ENCODE data around the gene CCDC33.

Gene CCDC33

DNA sequence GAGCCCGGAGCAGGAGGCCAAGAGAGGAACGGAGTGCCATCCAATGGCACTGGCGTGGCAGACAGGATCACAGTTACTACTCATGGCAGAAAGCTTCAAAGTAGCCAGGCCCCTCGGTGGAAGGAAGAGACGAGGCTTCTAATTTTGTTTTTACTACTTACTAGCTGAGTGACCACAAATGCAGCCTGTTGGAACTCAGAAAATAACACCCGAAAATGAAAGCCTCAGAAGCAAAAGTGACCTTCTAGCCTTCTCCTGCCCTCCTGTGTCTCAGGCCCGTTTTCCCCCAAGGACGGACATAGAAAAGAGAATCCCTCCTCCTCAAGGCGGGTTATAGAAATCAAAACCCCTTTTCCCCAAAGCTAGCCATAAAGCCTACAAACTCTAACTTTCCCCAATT, 23.6 kb upstream of the CCDC33 start:
- ATAC-seq (ENCODE audit: insufficient read depth, low read depth), result no peak
- H3K4me3 ChIP-seq (ENCODE audit: low read depth in 1 of 2, low read length in 2 of 2), result no peak overlapping the region

DNA sequence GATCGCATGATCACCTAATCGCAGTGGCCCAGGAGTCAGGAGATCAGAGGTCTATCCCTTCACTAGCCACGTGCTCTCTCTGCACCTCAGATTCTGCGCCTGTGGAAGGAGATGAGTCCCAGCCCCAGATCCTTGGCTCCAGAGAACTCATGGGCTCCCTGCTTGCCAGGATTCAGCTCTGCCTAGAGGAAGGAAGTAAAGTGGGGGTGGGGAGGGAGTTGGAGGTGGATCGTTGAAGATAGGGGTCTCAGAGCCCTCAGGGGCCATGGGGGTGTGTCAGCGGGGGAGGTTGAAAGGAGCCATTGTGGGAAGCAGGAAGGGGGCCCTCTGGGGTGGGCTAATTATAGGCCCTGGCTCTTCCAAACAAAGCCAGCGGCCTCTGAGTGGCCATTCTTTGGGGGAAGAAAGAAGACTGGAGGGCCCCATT, 22.3 kb upstream of the CCDC33 start:
- no peak overlapping the region for H3K27ac ChIP-seq (ENCODE audit: low read length)
- DNase-seq (no peak), ATAC-seq (ENCODE audit: insufficient read depth, low read depth) (no peak)
- H3K4me1 ChIP-seq (ENCODE audit: insufficient read depth, low read length), result 0 out of 2 replicates have a peak, but pooled peaks cover 3% of the 10 kb centered on the region
- TF ChIP-seq, protein P1, sequence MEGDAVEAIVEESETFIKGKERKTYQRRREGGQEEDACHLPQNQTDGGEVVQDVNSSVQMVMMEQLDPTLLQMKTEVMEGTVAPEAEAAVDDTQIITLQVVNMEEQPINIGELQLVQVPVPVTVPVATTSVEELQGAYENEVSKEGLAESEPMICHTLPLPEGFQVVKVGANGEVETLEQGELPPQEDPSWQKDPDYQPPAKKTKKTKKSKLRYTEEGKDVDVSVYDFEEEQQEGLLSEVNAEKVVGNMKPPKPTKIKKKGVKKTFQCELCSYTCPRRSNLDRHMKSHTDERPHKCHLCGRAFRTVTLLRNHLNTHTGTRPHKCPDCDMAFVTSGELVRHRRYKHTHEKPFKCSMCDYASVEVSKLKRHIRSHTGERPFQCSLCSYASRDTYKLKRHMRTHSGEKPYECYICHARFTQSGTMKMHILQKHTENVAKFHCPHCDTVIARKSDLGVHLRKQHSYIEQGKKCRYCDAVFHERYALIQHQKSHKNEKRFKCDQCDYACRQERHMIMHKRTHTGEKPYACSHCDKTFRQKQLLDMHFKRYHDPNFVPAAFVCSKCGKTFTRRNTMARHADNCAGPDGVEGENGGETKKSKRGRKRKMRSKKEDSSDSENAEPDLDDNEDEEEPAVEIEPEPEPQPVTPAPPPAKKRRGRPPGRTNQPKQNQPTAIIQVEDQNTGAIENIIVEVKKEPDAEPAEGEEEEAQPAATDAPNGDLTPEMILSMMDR (IDR thresholded peaks at IDR 0.05; ENCODE audit: borderline replicate concordance, extremely low read depth, low read length, poor library complexity, severe bottlenecking), result no peak
- no peak for TF ChIP-seq EZH2 (IDR thresholded peaks at IDR 0.05; ENCODE audit: borderline replicate concordance, low read depth, low read length, severe bottlenecking)
- H3K9ac ChIP-seq (ENCODE audit: low read depth, low read length), result no peak overlapping the region
- peaks cover 8% of the 10 kb centered on the region for H3K27me3 ChIP-seq (ENCODE audit: insufficient read depth, low read length, poor library complexity)
- H3K79me2 ChIP-seq (ENCODE audit: insufficient read depth, low read length), result no peaks in the 10 kb centered on the region
- H3K4me3 ChIP-seq (ENCODE audit: low read depth in 1 of 2, low read length in 2 of 2), result no peak overlapping the region
- H3K9me3 ChIP-seq (ENCODE audit: insufficient read depth, low read length, severe bottlenecking), result no peaks in the 10 kb centered on the region
- H2AFZ ChIP-seq (ENCODE audit: low read depth, low read length), result no peak overlapping the region
- H3K4me2 ChIP-seq (ENCODE audit: insufficient read depth, low read length), result no peak overlapping the region
- no peaks in the 10 kb centered on the region for H3K36me3 ChIP-seq (ENCODE audit: insufficient read depth, low read length)
- H4K20me1 ChIP-seq (ENCODE audit: insufficient read depth, low read length), result no peaks in the 10 kb centered on the region

More for the DNA sequence above, 23.6 kb upstream of the CCDC33 start:
- TF ChIP-seq, protein P1 (IDR thresholded peaks at IDR 0.05; ENCODE audit: borderline replicate concordance, extremely low read depth, low read length, poor library complexity, severe bottlenecking), result no peak
- H3K9me3 ChIP-seq (ENCODE audit: insufficient read depth, low read length, severe bottlenecking), result no peaks in the 10 kb centered on the region
- no peak for DNase-seq
- no peaks in the 10 kb centered on the region for H4K20me1 ChIP-seq (ENCODE audit: insufficient read depth, low read length)
- H3K79me2 ChIP-seq (ENCODE audit: insufficient read depth, low read length), result no peaks in the 10 kb centered on the region
- H3K27ac ChIP-seq (ENCODE audit: low read length), result no peak overlapping the region
- peaks cover 21% of the 10 kb centered on the region for H3K27me3 ChIP-seq (ENCODE audit: insufficient read depth, low read length, poor library complexity)
- no peak overlapping the region for H3K9ac ChIP-seq (ENCODE audit: low read depth, low read length)
- H2AFZ ChIP-seq (ENCODE audit: low read depth, low read length), result no peak overlapping the region
- 0 out of 2 replicates have a peak, but pooled peaks cover 3% of the 10 kb centered on the region for H3K4me1 ChIP-seq (ENCODE audit: insufficient read depth, low read length)
- H3K4me2 ChIP-seq (ENCODE audit: insufficient read depth, low read length), result no peak overlapping the region
- H3K36me3 ChIP-seq (ENCODE audit: insufficient read depth, low read length), result no peaks in the 10 kb centered on the region

DNA sequence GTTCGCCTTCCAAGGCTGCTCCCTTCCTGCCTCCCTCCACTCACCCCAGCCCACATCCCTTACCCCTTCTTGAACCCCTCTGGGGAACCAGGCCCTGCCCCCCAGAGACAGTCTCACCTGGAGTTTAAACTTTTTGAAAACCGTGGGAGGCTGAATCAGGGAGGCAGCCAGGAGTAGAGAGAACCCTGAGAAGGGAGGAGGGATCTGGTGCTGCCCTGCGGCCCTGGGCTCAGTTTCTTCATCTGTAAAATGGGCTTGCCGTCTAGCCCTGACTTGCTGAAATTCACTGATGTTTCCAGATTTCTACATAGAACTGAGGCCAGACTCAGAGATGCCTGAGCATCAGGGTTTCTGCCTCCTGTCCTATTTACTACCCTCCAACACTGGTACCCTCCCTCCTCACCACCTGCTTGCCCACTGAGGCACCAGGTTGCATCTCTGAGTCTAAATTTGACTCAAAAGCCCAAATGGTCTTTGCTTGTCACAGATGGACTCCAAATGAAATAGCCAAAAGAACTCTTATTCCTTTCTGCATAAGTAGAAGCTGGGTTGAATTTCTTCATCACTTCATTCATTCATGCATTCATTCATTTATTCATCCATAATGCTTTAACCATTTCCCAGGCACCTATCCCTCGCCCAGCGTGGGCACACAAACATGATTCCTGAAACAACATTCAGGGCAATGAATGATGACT, 21.7 kb upstream of the CCDC33 start:
- Histone ChIP-seq H2AFZ (ENCODE audit: low read depth, low read length) (no peak overlapping the region), H3K4me2 (ENCODE audit: insufficient read depth, low read length) (no peak overlapping the region), H3K27ac (ENCODE audit: low read length) (no peak overlapping the region), H3K79me2 (ENCODE audit: insufficient read depth, low read length) (no peaks in the 10 kb centered on the region), H3K9me3 (ENCODE audit: insufficient read depth, low read length, severe bottlenecking) (no peaks in the 10 kb centered on the region), H3K27me3 (ENCODE audit: insufficient read depth, low read length, poor library complexity) (peaks cover 4% of the 10 kb centered on the region), H3K4me1 (ENCODE audit: insufficient read depth, low read length) (no peaks in the 10 kb centered on the region), H3K9ac (ENCODE audit: low read depth, low read length) (no peak overlapping the region), H3K4me3 (ENCODE audit: low read depth in 1 of 2, low read length in 2 of 2) (no peak overlapping the region), H3K36me3 (ENCODE audit: insufficient read depth, low read length) (no peaks in the 10 kb centered on the region), H4K20me1 (ENCODE audit: insufficient read depth, low read length) (no peaks in the 10 kb centered on the region)
- TF ChIP-seq, protein P1 (IDR thresholded peaks at IDR 0.05; ENCODE audit: borderline replicate concordance, extremely low read depth, low read length, poor library complexity, severe bottlenecking), result no peak
- TF ChIP-seq EZH2 (IDR thresholded peaks at IDR 0.05; ENCODE audit: borderline replicate concordance, low read depth, low read length, severe bottlenecking), result no peak
- no peak for ATAC-seq (ENCODE audit: insufficient read depth, low read depth)
- no peak for DNase-seq

Measured in DND-41 (cell line).